ENCODE data around the gene GNG4. TPM values are rescaled to one million over a fixed set of nuclear protein-coding genes. Genes with fewer than 3 reads are reported as not detected.

GNG4 gene
- total RNA-seq, 1 donor from 2014 or later: 0.11 TPM

GRCh38 chr1:235563513-235564061 lies 86.0 kb downstream of the GNG4 start:
- TF ChIP-seq CTCF (IDR thresholded peaks at IDR 0.05; ENCODE audit: borderline replicate concordance): no peak
- no peak for DNase-seq

GRCh38 chr1:235562589-235562988 lies 87.0 kb downstream of the GNG4 start:
- no peak overlapping the region for H3K4me3 ChIP-seq
- no peaks in the 10 kb centered on the region for H3K36me3 ChIP-seq
- DNase-seq: no peak
- H3K27ac ChIP-seq (replicated peaks): no peak overlapping the region
- H3K4me1 ChIP-seq: no peaks in the 10 kb centered on the region
- H3K9me3 ChIP-seq (replicated peaks): peaks cover 14% of the 10 kb centered on the region
- peaks cover 2% of the 10 kb centered on the region for H3K27me3 ChIP-seq (ENCODE audit: low read depth)
- TF ChIP-seq CTCF (IDR thresholded peaks at IDR 0.05; ENCODE audit: borderline replicate concordance): no peak
- intact Hi-C loops (cut with micrococcal nuclease): no loop called here

More at GRCh38 chr1:235563513-235564061, 86.0 kb downstream of the GNG4 start:
- Histone ChIP-seq H3K4me1 (no peaks in the 10 kb centered on the region), H3K36me3 (no peaks in the 10 kb centered on the region), H3K4me3 (no peak overlapping the region), H3K9me3 (replicated peaks) (peaks cover 14% of the 10 kb centered on the region), H3K27me3 (ENCODE audit: low read depth) (peaks cover 2% of the 10 kb centered on the region), H3K27ac (replicated peaks) (no peak overlapping the region)
- intact Hi-C loops (cut with micrococcal nuclease): no loop called here

GRCh38 chr1:235558621-235559169 lies 90.9 kb downstream of the GNG4 start:
- H3K9me3 ChIP-seq (replicated peaks): peaks cover 14% of the 10 kb centered on the region
- no peak overlapping the region for H3K27ac ChIP-seq (replicated peaks)
- intact Hi-C loops (cut with micrococcal nuclease): no loop called here
- no peak overlapping the region for H3K4me3 ChIP-seq
- H3K4me1 ChIP-seq: no peaks in the 10 kb centered on the region
- TF ChIP-seq CTCF (IDR thresholded peaks at IDR 0.05; ENCODE audit: borderline replicate concordance): no peak
- no peaks in the 10 kb centered on the region for H3K27me3 ChIP-seq (ENCODE audit: low read depth)
- DNase-seq: no peak
- H3K36me3 ChIP-seq: no peaks in the 10 kb centered on the region

GRCh38 chr1:235557495-235557894 lies 92.1 kb downstream of the GNG4 start:
- DNase-seq: no peak
- Histone ChIP-seq H3K4me1 (no peaks in the 10 kb centered on the region), H3K27me3 (ENCODE audit: low read depth) (no peaks in the 10 kb centered on the region), H3K9me3 (replicated peaks) (peaks cover 6% of the 10 kb centered on the region), H3K27ac (replicated peaks) (no peak overlapping the region), H3K4me3 (no peak overlapping the region), H3K36me3 (no peaks in the 10 kb centered on the region)
- TF ChIP-seq CTCF (IDR thresholded peaks at IDR 0.05; ENCODE audit: borderline replicate concordance): no peak
- intact Hi-C loops (cut with micrococcal nuclease): no loop called here

- no peak overlapping the region for H3K27ac ChIP-seq (replicated peaks)
- H3K4me1 ChIP-seq: no peaks in the 10 kb centered on the region
- no peaks in the 10 kb centered on the region for H3K36me3 ChIP-seq
- intact Hi-C loops (cut with micrococcal nuclease): no loop called here
- no peaks in the 10 kb centered on the region for H3K9me3 ChIP-seq (replicated peaks)
- H3K27me3 ChIP-seq (ENCODE audit: low read depth): no peaks in the 10 kb centered on the region
- no peak for TF ChIP-seq CTCF (IDR thresholded peaks at IDR 0.05; ENCODE audit: borderline replicate concordance)
- H3K4me3 ChIP-seq: no peak overlapping the region
- DNase-seq: no peak
Measured at GRCh38 chr1:235556807-235557206, 92.8 kb downstream of the GNG4 start.
